AG10803 (cell line): ENCODE data around the gene HCRT.
"Not testable (repeated sequence)": the region's sequence is repeated elsewhere in the genome, so short reads cannot be mapped to it uniquely, and the experiment has no call there.

Experiments used
- DNase-seq: peaks from one replicate; pipeline ENCODE4 v3.0.0; 2010; ENCODE audit warnings: low read depth
- H3K4me3 ChIP-seq: 2 replicates; pipeline ENCODE4 v1.5.1; 2011; ENCODE audit warnings: mild to moderate bottlenecking, low read length, control low read depth
- CTCF ChIP-seq: conservative IDR thresholded peaks from 2 replicates; pipeline ENCODE4 v1.5.1; 2011; ENCODE audit warnings: mild to moderate bottlenecking, low read length, control low read depth, inconsistent platforms

HCRT gene

GRCh38 chr17:42163113-42163512, 22.1 kb downstream of the HCRT start:
- 0 out of 2 replicates have a peak, but pooled peaks have one; percentile 17 for TF ChIP-seq CTCF
- no peak overlapping the region for H3K4me3 ChIP-seq
- no peak for DNase-seq

- DNase-seq, result no peak
- no peak for TF ChIP-seq CTCF
- H3K4me3 ChIP-seq, result no peak overlapping the region
These were observed 24.7 kb downstream of the HCRT start for GRCh38 chr17:42160531-42160910.

DNA sequence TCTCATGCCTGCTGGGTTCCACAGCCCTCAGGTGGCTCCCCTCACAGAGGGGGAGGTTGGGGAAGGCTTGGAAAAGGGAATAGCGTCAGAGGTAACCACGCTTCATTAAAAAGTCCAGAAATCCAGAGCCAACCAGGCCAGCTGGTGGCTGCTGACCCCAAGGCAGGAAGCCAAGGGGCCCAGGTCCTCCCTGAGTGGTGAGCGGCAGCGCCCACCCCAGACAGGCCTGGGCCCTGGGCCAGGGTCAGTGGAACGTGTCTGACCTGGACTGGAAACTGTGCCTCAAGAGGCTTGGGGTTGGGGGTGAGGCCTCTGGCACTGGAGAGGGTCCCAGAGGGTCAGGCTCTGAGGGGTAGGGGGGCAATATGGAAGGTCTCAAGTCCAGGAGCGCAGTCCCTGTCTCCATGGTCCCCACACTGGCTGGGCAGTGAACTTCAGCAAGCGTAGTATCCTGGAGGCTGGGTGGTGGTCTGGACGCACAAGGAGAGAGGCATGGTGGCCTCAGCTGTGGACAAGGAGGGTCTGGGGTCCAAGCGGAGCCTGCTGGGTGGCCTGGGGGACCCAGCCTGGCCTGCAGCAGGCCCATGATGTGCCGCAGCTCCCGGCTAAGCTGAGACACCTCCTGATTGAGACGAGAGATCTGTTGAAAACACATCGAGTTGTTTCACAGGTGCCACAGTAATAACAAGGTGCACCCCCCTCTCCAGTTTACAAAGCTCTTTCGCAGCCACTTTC, 25.3 kb downstream of the HCRT start:
- no peak for DNase-seq
- H3K4me3 ChIP-seq, result no peak overlapping the region
- TF ChIP-seq CTCF, result no peak

DNA sequence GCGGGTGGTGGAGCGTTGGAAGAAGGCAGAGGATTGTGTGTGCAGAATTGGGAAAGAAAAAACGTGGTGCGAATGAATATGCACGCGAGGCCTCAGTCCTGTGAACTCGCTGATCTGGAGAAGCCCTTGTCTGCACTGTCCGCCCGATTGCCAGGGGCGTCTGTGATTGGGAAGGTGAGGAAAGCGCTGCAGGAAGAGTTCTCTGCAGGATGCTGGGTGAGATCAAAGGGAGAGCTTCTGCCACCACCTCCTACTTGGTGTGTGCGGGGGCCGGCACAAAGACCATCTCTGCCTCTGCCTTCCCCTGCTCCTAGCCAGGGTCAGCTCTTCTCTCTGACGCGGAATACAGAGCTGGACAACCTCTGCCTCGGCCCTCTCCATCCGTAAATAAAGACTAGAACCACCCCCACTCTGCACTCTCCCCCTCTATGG, 29.6 kb downstream of the HCRT start:
- DNase-seq, result no peak
- no peak for TF ChIP-seq CTCF
- H3K4me3 ChIP-seq, result peak overlapping the region; percentile 58

DNA sequence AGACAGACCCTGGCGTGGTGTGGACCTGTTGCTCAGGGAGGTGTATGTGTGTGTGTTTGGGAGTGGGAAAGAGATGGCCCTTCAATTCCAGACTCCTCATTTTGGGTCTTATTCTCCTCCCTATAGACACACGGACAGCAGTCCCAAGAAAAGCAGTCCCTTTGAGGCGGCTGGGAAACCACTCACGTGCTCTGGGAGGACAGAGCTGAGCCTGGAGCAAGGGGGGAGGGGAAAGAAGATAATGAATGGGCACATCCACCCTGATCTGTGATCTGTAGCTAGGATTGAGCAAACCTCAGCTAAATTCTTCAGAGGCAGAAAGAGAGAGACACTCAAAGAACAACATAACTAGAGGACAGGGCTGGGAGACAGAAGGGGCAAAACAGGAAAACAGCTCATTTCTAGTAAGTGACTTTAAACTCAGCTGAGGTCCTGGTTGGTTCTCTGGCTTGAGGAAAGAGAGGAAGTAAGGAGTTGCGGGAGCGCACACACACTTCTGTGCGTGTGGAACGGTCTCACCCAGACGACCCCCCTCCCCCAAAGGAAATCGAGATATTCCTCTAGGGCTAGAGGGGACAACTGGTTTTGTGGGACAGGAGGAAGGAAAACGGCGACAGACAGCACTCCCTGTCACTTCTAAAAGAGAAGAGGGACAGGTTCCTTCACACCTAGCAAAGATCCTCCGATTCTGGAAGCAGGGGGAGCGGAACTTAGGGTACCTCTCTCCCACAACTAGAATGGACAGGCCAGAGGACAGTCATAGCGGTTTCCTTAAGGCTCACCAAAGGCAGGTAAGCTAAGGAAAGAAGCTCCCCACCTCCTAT, 31.1 kb downstream of the HCRT start:
- peak; percentile 43 for DNase-seq
- H3K4me3 ChIP-seq, result peak overlapping the region; percentile 99
- no peak for TF ChIP-seq CTCF

DNA sequence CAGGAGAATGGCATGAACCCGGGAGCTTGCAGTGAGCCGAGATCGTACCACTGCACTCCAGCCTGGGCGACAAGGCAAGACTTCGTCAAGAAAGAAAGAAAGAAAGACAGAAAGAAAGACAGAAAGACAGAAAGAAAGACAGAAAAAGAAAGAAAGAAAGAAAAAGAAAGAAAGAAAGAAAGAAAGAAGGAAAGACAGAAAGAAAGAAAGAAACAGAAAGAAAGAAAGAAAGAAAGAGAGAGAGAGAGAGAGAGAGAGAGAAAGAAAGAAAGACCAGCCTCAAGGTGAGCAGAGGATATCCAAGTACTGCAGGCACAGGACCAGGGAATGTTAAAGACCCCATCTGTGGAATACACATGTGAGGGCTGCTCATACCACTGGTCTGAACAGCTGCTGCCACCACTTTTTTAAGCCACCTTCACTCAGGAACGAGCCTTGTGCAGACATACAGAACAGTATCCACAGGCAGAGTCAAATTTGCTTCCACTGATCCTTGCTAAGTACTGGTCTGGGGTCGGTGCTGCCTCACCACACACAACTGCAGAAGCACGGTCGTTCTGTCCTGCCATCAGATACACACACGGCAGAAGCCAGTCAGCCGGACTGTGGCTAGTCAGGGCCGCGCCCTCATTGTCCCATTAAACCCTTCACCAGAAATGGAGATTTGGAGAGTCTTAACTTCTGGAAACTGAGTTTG, 38.2 kb downstream of the HCRT start:
- DNase-seq, result no peak
- no peak overlapping the region for H3K4me3 ChIP-seq
- no peak for TF ChIP-seq CTCF

DNA sequence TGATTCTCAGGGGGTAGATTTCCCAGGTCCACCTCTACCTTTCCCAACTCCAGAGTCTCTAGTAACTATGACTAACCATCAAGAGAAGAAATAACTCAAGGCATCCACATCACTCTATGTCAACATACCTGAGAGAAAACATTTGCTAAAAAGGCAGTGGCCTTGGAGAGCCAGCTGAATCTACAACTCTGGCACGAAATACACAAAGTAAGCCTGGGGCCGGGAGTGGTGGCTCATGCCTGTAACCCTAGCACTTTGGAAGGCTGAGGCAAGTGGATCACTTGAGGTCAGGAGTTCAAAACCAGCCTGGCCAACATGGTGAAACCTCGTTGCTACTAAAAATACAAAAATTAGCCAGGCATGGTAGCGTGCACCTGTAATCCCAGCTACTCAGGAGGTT, 42.1 kb downstream of the HCRT start:
- H3K4me3 ChIP-seq, result not testable (repeated sequence)

More for the DNA sequence above, 42.1 kb downstream of the HCRT start:
- not testable (repeated sequence) for DNase-seq
